Measurements from ENCODE around the gene DEGS2.

DEGS2 gene

GRCh38 chr14:100123618-100124017, 35.8 kb downstream of the DEGS2 start:
- Histone ChIP-seq H2AFZ (no peak overlapping the region), H3K36me3 (ENCODE audit: control insufficient read depth, insufficient read depth, low read length) (no peaks in the 10 kb centered on the region), H3K4me1 (no peaks in the 10 kb centered on the region)

GRCh38 chr14:100122481-100123223, 36.8 kb downstream of the DEGS2 start:
- no peaks in the 10 kb centered on the region for H3K4me1 ChIP-seq
- no peak for TF ChIP-seq CTCF (IDR thresholded peaks at IDR 0.05)

More at GRCh38 chr14:100123618-100124017, 35.8 kb downstream of the DEGS2 start:
- H3K4me3 ChIP-seq (ENCODE audit: low read depth, low read length) = no peak overlapping the region
- no peaks in the 10 kb centered on the region for H3K9me3 ChIP-seq (ENCODE audit: control insufficient read depth, low read length)
- no peak for TF ChIP-seq CTCF (IDR thresholded peaks at IDR 0.05)
- no peaks in the 10 kb centered on the region for H3K27me3 ChIP-seq (ENCODE audit: control insufficient read depth, insufficient read depth, low read length)
- H3K4me2 ChIP-seq (ENCODE audit: low read length) = no peak overlapping the region
- no peaks in the 10 kb centered on the region for H3K79me2 ChIP-seq
- no peak overlapping the region for H3K27ac ChIP-seq
- H3K9ac ChIP-seq = no peak overlapping the region

GRCh38 chr14:100121643-100122480, 37.6 kb downstream of the DEGS2 start:
- Histone ChIP-seq H3K9ac (no peak overlapping the region), H3K4me3 (ENCODE audit: low read depth, low read length) (no peak overlapping the region), H3K36me3 (ENCODE audit: control insufficient read depth, insufficient read depth, low read length) (no peaks in the 10 kb centered on the region)

More at GRCh38 chr14:100122481-100123223, 36.8 kb downstream of the DEGS2 start:
- no peaks in the 10 kb centered on the region for H3K36me3 ChIP-seq (ENCODE audit: control insufficient read depth, insufficient read depth, low read length)
- no peak overlapping the region for H3K9ac ChIP-seq
- no peaks in the 10 kb centered on the region for H3K79me2 ChIP-seq
- H3K4me3 ChIP-seq (ENCODE audit: low read depth, low read length) = no peak overlapping the region
- no peaks in the 10 kb centered on the region for H3K27me3 ChIP-seq (ENCODE audit: control insufficient read depth, insufficient read depth, low read length)
- H3K27ac ChIP-seq = no peak overlapping the region
- H3K9me3 ChIP-seq (ENCODE audit: control insufficient read depth, low read length) = no peaks in the 10 kb centered on the region
- H2AFZ ChIP-seq = no peak overlapping the region
- no peak overlapping the region for H3K4me2 ChIP-seq (ENCODE audit: low read length)

GRCh38 chr14:100120522-100121269, 38.7 kb downstream of the DEGS2 start:
- Histone ChIP-seq H3K79me2 (no peaks in the 10 kb centered on the region), H3K27ac (no peak overlapping the region), H3K4me1 (no peaks in the 10 kb centered on the region), H2AFZ (no peak overlapping the region), H3K9ac (no peak overlapping the region), H3K36me3 (ENCODE audit: control insufficient read depth, insufficient read depth, low read length) (no peaks in the 10 kb centered on the region), H3K4me3 (ENCODE audit: low read depth, low read length) (no peak overlapping the region), H3K27me3 (ENCODE audit: control insufficient read depth, insufficient read depth, low read length) (no peaks in the 10 kb centered on the region), H3K4me2 (ENCODE audit: low read length) (no peak overlapping the region), H3K9me3 (ENCODE audit: control insufficient read depth, low read length) (no peaks in the 10 kb centered on the region)
- TF ChIP-seq CTCF (IDR thresholded peaks at IDR 0.05) = no peak

More at GRCh38 chr14:100121643-100122480, 37.6 kb downstream of the DEGS2 start:
- Histone ChIP-seq H3K4me2 (ENCODE audit: low read length) (no peak overlapping the region), H2AFZ (no peak overlapping the region), H3K9me3 (ENCODE audit: control insufficient read depth, low read length) (no peaks in the 10 kb centered on the region), H3K27me3 (ENCODE audit: control insufficient read depth, insufficient read depth, low read length) (no peaks in the 10 kb centered on the region), H3K79me2 (no peaks in the 10 kb centered on the region), H3K27ac (no peak overlapping the region), H3K4me1 (no peaks in the 10 kb centered on the region)
- TF ChIP-seq CTCF (IDR thresholded peaks at IDR 0.05) = no peak
